GM12864 (cell line): Measurements from ENCODE around the gene ZFYVE19.

Experiments
- DNase-seq: peaks from one replicate; pipeline ENCODE4 v3.0.0-alpha.2; 2011; ENCODE audit warnings: low read depth
- H3K4me3 ChIP-seq: 2 replicates; pipeline ENCODE4 v1.5.1; 2011; ENCODE audit warnings: mild to moderate bottlenecking, low read depth, low read length, control low read depth
- TF ChIP-seq, protein P1 (sequence below): IDR thresholded peaks from 2 replicates; pipeline ENCODE4 v1.5.1; 2011; ENCODE audit warnings: low read depth, mild to moderate bottlenecking, moderate library complexity, low read length, control low read depth, inconsistent platforms; ENCODE audit errors: missing control alignments

Gene ZFYVE19

GRCh38 chr15:40803076-40803475 is 3.8 kb upstream of the ZFYVE19 start:
- no peak overlapping the region for H3K4me3 ChIP-seq

DNA sequence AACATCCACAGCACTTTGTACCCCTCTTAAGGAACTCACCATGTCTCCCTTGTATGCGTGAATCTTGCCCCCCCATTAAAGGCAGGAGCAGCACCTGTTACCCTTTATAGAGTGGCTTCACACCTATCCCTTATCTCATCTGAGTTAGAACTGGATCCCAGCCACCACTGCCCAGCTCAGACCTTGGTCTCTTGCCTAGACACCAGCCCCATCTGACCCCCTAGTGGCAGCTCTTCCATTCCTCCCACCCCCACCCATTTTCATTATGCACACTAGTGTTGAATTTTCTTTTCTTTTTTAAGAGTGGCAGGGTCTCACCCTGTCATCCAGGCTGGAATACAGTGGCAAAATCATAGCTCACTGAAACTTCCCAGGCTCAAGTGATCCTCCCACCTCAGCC is 3.2 kb upstream of the ZFYVE19 start:
- TF ChIP-seq, protein P1, sequence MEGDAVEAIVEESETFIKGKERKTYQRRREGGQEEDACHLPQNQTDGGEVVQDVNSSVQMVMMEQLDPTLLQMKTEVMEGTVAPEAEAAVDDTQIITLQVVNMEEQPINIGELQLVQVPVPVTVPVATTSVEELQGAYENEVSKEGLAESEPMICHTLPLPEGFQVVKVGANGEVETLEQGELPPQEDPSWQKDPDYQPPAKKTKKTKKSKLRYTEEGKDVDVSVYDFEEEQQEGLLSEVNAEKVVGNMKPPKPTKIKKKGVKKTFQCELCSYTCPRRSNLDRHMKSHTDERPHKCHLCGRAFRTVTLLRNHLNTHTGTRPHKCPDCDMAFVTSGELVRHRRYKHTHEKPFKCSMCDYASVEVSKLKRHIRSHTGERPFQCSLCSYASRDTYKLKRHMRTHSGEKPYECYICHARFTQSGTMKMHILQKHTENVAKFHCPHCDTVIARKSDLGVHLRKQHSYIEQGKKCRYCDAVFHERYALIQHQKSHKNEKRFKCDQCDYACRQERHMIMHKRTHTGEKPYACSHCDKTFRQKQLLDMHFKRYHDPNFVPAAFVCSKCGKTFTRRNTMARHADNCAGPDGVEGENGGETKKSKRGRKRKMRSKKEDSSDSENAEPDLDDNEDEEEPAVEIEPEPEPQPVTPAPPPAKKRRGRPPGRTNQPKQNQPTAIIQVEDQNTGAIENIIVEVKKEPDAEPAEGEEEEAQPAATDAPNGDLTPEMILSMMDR, result no peak
- DNase-seq, result no peak
- H3K4me3 ChIP-seq, result no peak overlapping the region

More at GRCh38 chr15:40803076-40803475, 3.8 kb upstream of the ZFYVE19 start:
- DNase-seq, result no peak
- TF ChIP-seq, protein P1, result no peak

GRCh38 chr15:40806672-40807027 is 239 bp upstream of the ZFYVE19 start:
- no peak for DNase-seq
- H3K4me3 ChIP-seq, result peak overlapping the region; percentile 95
- TF ChIP-seq, protein P1, result no peak

DNA sequence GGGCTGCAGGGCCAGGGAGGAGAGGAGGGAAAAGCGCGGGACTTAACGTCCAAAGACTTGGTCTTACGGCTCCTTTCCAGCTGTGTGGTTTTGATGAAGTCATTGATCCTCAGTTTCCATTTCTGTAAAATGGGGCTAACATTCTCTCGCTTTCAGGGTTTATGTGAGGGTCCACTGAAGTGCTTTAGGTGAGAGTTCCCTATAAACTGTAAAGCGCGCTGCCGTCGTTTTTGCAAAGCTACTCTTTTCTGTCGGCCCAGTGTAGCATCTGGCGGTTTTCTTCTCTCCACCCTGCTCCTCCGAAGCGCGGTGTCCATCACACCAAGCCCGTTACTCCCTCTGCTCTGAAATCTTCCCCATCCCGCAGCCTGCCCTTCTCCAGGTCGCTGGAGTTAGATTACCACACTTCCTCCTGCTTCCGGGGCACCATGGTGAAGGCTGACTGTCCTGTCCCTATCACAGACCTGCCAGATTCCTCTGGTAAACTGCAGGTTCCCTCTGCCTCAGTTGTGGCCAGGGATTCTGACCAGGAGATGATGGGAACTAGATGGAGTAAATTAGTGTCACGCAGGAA is 1.1 kb downstream of the ZFYVE19 start:
- no peak for DNase-seq
- TF ChIP-seq, protein P1, result no peak
- peak overlapping the region; percentile 95 for H3K4me3 ChIP-seq

- no peak overlapping the region; the same call in 1 of the 2 replicates for H3K4me3 ChIP-seq
Measured at GRCh38 chr15:40808861-40809450, 2.1 kb downstream of the ZFYVE19 start.

GRCh38 chr15:40812721-40813425 is 6.0 kb downstream of the ZFYVE19 start:
- DNase-seq, result no peak
- no peak overlapping the region for H3K4me3 ChIP-seq
- TF ChIP-seq, protein P1, result no peak

More at GRCh38 chr15:40808861-40809450, 2.1 kb downstream of the ZFYVE19 start:
- TF ChIP-seq, protein P1, result no peak
- DNase-seq, result no peak
